HG03565 (cell line): ENCODE data around the gene RAPGEFL1.
A peak's percentile ranks its signal among the peaks of the same experiment; 100 is the strongest.
"Not testable (repeated sequence)": the region's sequence is repeated elsewhere in the genome, so short reads cannot be mapped to it uniquely, and the experiment has no call there.

ENCODE experiments used
- ATAC-seq: cut with Tn5 transposase; IDR thresholded peaks from one replicate; pipeline ENCODE4 v1.9.1; 2021; ENCODE audit warnings: mild to moderate bottlenecking, moderate library complexity; ENCODE audit not compliant: unreplicated experiment

The RAPGEFL1 gene

GRCh38 chr17:40198576-40198975, 21.3 kb downstream of the RAPGEFL1 start:
- no peak for ATAC-seq

GRCh38 chr17:40203131-40203530, 25.9 kb downstream of the RAPGEFL1 start:
- no peak for ATAC-seq

- not testable (repeated sequence) for ATAC-seq
Measured at GRCh38 chr17:40206193-40206592, 28.9 kb downstream of the RAPGEFL1 start.

- no peak for ATAC-seq
Measured at GRCh38 chr17:40209404-40210093, 32.3 kb downstream of the RAPGEFL1 start.

- not testable (repeated sequence) for ATAC-seq
Measured at GRCh38 chr17:40213914-40214313, 36.6 kb downstream of the RAPGEFL1 start.

GRCh38 chr17:40218006-40218739, 40.9 kb downstream of the RAPGEFL1 start:
- ATAC-seq: no peak

- ATAC-seq: peak; percentile 77
Measured at GRCh38 chr17:40218740-40219593, 41.7 kb downstream of the RAPGEFL1 start, which contains the start of gene WIPF2. Gene WIPF2, plus strand, starts transcription at chr17:40219304. Its CDS starts 37,156 bp downstream, at chr17:40256460.

- ATAC-seq: no peak
Measured at GRCh38 chr17:40219594-40220338, 42.5 kb downstream of the RAPGEFL1 start.

- no peak for ATAC-seq
Measured at GRCh38 chr17:40224718-40225550, 47.7 kb downstream of the RAPGEFL1 start.

- ATAC-seq: not testable (repeated sequence)
Measured at GRCh38 chr17:40229146-40229545, 51.9 kb downstream of the RAPGEFL1 start.

- no peak for ATAC-seq
Measured at GRCh38 chr17:40230670-40231069, 53.4 kb downstream of the RAPGEFL1 start.

GRCh38 chr17:40231928-40232327, 54.7 kb downstream of the RAPGEFL1 start:
- ATAC-seq: not testable (repeated sequence)

GRCh38 chr17:40241252-40241834, 64.1 kb downstream of the RAPGEFL1 start:
- no peak for ATAC-seq

- no peak for ATAC-seq
Measured at GRCh38 chr17:40242774-40243173, 65.5 kb downstream of the RAPGEFL1 start.

- ATAC-seq: no peak
Measured at GRCh38 chr17:40243761-40244160, 66.5 kb downstream of the RAPGEFL1 start.

- ATAC-seq: no peak
Measured at GRCh38 chr17:40244255-40244654, 67.0 kb downstream of the RAPGEFL1 start.
